ENCODE data around the gene RASL11A. TPM values are rescaled to one million over a fixed set of nuclear protein-coding genes. Genes with fewer than 3 reads are reported as not detected.

The RASL11A gene
- total and polyA plus RNA-seq, 11 donors: 2.9 to 13.7 (median 5.4) TPM

GRCh38 chr13:27250833-27251165 lies 19.8 kb upstream of the RASL11A start:
- Histone ChIP-seq H3K36me3 (peaks cover 0 to 24% (median 22%) of the 10 kb centered on the region in 9 donors), H3K4me1 (peaks cover 12 to 46% (median 26%) of the 10 kb centered on the region in 12 donors), H3K27ac (peak overlapping the region; percentile 92 to 99 (median 96)), H3K27me3 (no peaks in the 10 kb centered on the region), H3K9me3 (no peaks in the 10 kb centered on the region), H3K4me3 (peak overlapping the region; percentile 69 to 96 (median 80))
- intact Hi-C loops (cut with DNase I): loop anchor here in 8 of 10 donors (1.0 to 5.0 kb wide), 6 partner anchors 20 to 263 kb away; partner anchors contain the start of genes USP12 (in 8 of the 8) and RASL11A (in 3 of the 8)
- WGBS, 4 donors: 1% methylated on average over 9 of the region's 9 CpGs
- peak in 1 of 4 donors; percentile 2 for ATAC-seq
- TF ChIP-seq POLR2A (IDR thresholded peaks at IDR 0.05) (no peak), CTCF (IDR thresholded peaks at IDR 0.05) (no peak)
- DNase-seq: no peak

- intact Hi-C loops (cut with DNase I): loop anchor here in 8 of 10 donors (1.0 to 5.0 kb wide), 6 partner anchors 19 to 264 kb away; partner anchors contain the start of genes USP12 (in 8 of the 8) and RASL11A (in 4 of the 8)
- peaks cover 0 to 31% (median 28%) of the 10 kb centered on the region in 9 donors for H3K36me3 ChIP-seq
- no peaks in the 10 kb centered on the region for H3K9me3 ChIP-seq
- DNase-seq: peak; percentile 96 to 99 (median 97)
- H3K4me1 ChIP-seq: peaks cover 12 to 48% (median 26%) of the 10 kb centered on the region in 12 donors
- TF ChIP-seq POLR2A (IDR thresholded peaks at IDR 0.05) (peak in 1 of 2 donors; percentile 90), CTCF (IDR thresholded peaks at IDR 0.05) (no peak)
- peak; percentile 99 for ATAC-seq
- no peaks in the 10 kb centered on the region for H3K27me3 ChIP-seq
- peak within 1 kb of the TSS; percentile 92 to 99 (median 96) for H3K27ac ChIP-seq
- H3K4me3 ChIP-seq: peak within 1 kb of the TSS; percentile 69 to 96 (median 80)
- 0 to 1% (median 1%) methylated on average over 34 to 69 of the region's 69 CpGs for WGBS, 4 donors
These were observed 19.2 kb upstream of the RASL11A start, which contains the start of gene RPL21 for GRCh38 chr13:27251166-27252091. TSS of gene RPL21 (plus strand) at chr13:27251558. CDS start at chr13:27253777, 2,219 bp downstream.

GRCh38 chr13:27252467-27252866 lies 18.2 kb upstream of the RASL11A start:
- Histone ChIP-seq H3K9me3 (no peaks in the 10 kb centered on the region), H3K27ac (peak overlapping the region in 10 of 12 donors; percentile 92 to 99 (median 96)), H3K4me1 (peaks cover 12 to 48% (median 26%) of the 10 kb centered on the region in 12 donors), H3K27me3 (no peaks in the 10 kb centered on the region), H3K4me3 (peak overlapping the region; percentile 69 to 96 (median 80)), H3K36me3 (peaks cover 3 to 41% (median 38%) of the 10 kb centered on the region in 9 donors)
- ATAC-seq (no peak), DNase-seq (no peak)
- no peak for TF ChIP-seq CTCF (IDR thresholded peaks at IDR 0.05)
- TF ChIP-seq POLR2A (IDR thresholded peaks at IDR 0.05): no peak
- intact Hi-C loops (cut with DNase I): loop anchor here in 6 of 10 donors (1.0 to 5.0 kb wide), 3 partner anchors 18 to 265 kb away; partner anchors contain the start of genes USP12 (in 5 of the 6) and RASL11A (in 1 of the 6)

GRCh38 chr13:27257233-27257568 lies 13.4 kb upstream of the RASL11A start:
- 89 to 91% (median 90%) methylated on average over 3 of the region's 3 CpGs for WGBS, 4 donors
- H3K36me3 ChIP-seq: peaks cover 3 to 84% (median 63%) of the 10 kb centered on the region in 9 donors
- no peak for ATAC-seq
- intact Hi-C loops (cut with DNase I): no loop called here
- no peak overlapping the region for H3K27ac ChIP-seq
- H3K4me3 ChIP-seq: no peak overlapping the region
- no peak for DNase-seq
- no peaks in the 10 kb centered on the region for H3K9me3 ChIP-seq
- H3K27me3 ChIP-seq: no peaks in the 10 kb centered on the region
- TF ChIP-seq CTCF (IDR thresholded peaks at IDR 0.05): no peak
- TF ChIP-seq POLR2A (IDR thresholded peaks at IDR 0.05): no peak
- H3K4me1 ChIP-seq: peaks cover 11 to 65% (median 21%) of the 10 kb centered on the region in 12 donors

All from heart left ventricle (tissue), 16 donors.